Measurements from ENCODE around the gene CEP162.
"Not testable (repeated sequence)": the region's sequence is repeated elsewhere in the genome, so short reads cannot be mapped to it uniquely, and the experiment has no call there.

CEP162 gene

DNA sequence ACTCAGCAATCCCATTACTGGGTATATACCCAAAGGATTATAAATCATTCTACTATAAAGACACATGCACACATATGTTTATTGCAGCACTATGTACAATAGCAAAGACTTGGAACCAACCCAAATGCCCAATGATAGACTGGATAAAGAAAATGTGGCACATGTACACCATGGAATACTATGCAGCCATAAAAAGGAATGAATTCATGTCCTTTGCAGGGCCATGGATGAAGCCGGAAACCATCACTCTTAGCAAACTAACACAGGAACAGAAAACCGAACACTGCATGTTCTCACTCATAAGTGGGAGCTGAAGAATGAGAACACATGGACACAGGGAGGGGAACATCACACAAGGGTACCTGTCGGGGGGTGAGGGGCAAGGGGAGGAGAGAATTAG, 63.1 kb downstream of the CEP162 start:
- DNase-seq (ENCODE audit: extremely low read depth in 1 of 2, low read depth in 1 of 2): not testable (repeated sequence)

DNA sequence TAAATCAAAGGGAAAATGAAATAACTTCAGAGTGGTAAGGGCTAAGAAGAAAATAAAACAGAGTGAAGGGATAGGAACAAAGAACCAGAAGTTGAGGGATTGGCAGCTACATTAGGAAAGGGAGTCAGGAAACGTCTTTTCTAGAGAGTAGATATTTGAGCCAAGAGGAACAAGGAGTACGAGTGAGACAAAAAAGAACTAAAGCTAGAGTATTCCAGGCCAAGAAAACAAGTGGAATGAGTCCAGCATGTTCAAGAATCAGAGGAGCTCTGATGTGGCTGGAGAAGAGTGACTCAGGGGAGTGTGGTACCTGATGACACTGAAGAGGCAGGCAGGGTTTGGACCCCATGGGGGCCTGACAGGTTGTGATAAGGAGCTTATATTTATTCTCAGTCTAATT, 66.3 kb downstream of the CEP162 start:
- DNase-seq (ENCODE audit: extremely low read depth in 1 of 2, low read depth in 1 of 2): no peak

DNA sequence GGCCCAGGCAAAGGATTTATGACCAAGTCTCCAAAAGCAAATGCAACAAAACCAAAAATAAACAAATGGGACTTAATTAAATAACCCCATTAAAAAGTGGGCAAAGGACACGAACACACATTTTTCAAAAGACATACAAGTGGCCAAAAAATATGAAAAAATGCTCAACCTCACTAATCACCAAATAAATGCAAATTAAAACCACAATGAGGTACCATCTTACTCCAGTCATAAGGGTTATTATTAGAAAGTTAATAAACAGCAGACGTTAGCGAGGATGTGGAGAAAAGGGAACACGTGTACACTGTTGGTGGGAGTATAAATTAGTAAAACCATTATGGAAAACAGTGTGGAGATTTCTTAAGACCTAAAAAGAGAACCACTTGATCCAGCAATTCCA, 71.1 kb downstream of the CEP162 start:
- DNase-seq (ENCODE audit: extremely low read depth in 1 of 2, low read depth in 1 of 2): no peak

DNA sequence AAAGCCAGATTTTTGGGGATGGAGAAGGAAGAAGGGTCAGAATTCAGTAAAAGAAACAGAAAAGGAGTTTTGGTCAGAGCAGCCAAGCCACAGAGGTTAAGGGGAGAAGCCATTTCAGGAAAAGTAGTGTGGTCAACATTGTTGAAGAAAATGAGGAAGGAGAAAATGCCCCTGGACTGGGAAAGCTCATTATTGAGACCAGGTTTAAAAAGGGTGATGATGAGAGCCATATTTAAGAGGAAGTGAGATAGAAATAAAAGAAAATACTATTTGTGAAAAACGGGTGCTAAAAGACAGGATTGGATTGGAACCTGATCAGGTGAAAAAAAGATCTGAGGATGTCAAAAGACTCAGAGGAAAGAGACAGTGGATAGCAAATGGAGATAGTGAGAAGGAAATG, 75.8 kb downstream of the CEP162 start:
- DNase-seq (ENCODE audit: extremely low read depth in 1 of 2, low read depth in 1 of 2): no peak

DNA sequence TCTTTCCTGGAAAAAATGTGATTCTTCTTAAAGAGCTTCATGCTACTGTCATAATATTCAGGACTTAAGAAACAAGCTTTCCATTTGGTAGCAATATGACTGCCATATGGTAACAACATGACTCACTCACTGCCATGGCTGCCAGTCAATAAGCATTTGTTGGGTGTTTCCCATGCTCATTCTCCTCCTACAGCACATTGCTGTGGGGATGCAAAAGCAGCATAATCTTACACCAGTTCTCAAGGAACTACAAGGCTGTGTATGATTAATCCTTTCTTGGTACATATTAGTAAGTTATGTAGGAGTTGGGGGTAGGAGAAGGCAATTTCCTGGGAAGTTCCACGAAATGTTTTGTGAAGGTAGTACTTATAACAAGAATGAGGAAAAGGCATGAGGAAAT, 76.7 kb downstream of the CEP162 start:
- DNase-seq (ENCODE audit: extremely low read depth in 1 of 2, low read depth in 1 of 2): no peak

DNA sequence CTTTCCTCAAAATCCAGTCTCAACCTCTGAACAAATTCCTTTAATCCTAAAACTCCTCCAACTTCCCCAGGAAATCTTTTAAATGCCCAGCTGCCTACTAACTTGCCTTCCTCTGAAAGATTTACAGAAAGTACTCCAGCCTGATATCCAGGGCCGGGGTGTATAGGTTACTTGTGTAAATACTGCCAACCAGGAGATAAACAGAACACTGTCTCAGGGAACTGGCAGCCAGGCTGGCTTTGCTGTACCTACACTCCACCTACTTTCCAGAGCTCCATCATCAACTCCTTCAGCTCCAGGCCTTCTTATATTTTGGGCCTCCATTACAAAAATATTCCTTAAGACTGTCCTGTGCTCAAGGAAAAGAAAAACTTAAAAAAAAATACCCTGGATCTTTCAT, 85.9 kb downstream of the CEP162 start:
- DNase-seq (ENCODE audit: extremely low read depth in 1 of 2, low read depth in 1 of 2): no peak

DNA sequence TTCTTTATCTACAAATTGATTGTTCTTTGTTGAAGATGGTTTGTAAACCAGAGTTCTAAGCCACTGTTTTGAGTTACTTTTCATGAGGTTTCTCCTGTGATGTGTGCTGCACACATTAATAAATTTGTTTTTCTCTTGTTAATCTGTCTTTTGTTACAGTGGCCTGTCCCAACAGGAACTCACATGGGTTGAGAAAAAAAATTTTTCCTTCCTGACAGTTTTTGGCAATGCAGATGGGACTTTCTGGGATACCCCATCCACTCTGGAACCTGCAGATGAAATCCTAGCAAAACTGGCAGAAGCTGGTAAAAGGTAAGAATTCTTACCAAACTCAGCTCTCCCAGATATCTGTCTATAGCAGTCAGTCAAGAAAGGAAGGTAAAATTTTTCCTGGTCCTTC, 88.1 kb downstream of the CEP162 start:
- no peak for DNase-seq (ENCODE audit: extremely low read depth in 1 of 2, low read depth in 1 of 2)

DNA sequence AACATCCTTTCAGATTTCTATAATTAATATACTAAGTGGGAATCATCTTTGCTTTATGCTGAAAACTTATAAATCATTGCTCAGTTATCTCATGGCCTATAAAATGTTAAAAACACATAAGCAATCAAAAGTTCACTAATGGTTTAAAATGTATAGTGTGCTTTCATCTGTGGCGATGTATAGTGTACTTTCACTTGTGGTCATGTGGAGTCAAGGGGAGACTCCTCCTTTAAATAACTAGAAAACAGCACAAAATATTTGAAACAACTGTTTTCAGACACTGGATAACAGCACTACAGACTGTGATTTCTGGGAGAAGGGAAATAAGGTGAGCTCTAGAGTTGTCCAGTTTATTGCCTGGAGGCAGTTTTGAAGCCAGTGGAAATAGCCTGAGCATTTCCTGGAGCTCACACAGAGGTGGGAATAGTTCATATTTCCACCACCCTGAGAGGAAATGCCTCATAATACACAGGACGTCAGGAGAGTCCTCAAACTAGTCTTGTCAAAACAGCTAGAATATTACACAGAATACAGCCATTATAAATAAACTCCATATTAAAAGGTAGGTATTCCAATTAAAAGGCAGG, 89.4 kb downstream of the CEP162 start:
- DNase-seq (ENCODE audit: extremely low read depth in 1 of 2, low read depth in 1 of 2): no peak

DNA sequence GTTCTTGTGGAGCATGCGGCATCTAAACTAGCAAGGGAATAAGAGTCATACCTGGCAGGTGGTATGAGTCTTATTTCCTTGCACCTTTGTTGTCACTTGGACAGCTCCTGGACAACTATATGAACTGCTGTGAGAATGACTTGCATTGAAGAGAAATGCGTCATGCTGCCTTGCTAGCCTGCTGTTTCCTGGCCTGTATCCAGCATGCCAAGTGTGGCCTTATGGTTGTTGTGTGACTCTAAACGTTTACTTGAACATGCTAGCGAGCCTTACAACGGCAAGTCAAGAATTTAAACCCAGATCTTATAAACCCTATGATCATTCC, 90.4 kb downstream of the CEP162 start:
- DNase-seq (ENCODE audit: extremely low read depth in 1 of 2, low read depth in 1 of 2): no peak

DNA sequence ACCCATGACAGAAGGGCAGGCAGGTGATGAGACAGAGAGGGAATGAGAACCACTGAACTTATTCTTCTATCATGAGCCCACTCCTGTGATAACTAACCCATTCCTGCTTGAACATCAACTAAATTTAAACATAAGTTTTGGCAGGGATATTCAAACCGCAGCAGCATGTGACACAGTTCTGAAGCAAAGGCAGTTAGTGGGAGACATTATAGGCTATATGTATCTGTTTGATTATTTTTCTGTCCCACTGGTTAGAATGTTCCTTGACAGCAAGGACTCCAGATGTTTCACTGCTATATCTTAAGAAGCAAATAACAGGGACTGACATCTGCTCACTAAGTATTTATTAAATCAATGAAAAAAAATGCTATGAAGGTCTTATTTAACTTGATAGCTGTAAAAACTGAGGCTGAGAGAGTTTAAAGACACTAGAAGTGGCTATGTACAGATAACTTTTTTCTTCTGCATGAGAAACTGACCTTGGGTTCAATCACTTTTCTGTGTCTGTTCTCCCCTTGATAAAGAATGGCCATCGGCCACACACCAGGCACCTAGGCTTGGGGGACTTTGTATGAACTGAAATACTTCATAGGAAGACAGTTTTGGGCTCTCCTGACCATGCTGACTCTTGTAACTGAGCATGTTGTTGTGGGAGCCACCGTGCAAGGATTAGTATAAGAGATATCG, 90.9 kb downstream of the CEP162 start:
- no peak for DNase-seq (ENCODE audit: extremely low read depth in 1 of 2, low read depth in 1 of 2)

DNA sequence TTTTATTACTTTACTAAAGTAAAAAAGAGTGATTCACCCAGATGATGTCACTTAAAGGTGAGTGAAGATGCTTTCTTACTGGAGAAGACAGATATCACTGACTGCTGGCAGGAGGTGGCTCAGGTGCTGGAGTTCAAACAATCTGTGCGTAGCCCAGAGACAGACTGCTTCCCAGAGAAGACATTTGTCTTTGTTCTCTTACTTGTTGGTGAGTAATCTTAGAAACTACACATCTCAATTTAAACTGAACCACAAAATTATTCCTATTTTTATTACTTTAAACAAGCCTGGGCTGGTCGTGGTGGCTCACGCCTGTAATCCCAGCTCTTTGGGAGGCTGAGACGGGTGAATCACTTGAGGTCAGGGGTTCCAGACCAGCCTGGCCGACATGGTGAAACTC, 92.2 kb downstream of the CEP162 start:
- DNase-seq (ENCODE audit: extremely low read depth in 1 of 2, low read depth in 1 of 2): no peak

DNA sequence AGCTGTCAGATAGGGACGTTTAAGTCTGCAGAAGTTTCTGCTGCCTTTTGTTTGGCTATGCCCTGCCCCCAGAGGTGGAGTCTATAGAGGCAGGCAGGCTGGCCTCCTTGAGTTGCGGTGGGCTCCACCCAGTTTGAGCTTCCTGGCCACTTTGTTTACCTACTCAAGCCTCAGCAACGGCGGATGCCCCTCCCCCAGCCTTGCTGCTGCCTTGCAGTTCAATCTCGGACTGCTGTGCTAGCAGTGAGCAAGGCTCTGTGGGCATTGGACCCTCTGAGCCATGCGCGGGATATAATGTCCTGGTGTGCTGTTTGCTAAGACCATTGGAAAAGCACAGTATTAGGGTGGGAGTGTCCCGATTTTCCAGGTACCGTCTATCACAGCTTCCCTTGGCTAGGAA, 94.1 kb downstream of the CEP162 start:
- DNase-seq (ENCODE audit: extremely low read depth in 1 of 2, low read depth in 1 of 2): not testable (repeated sequence)

DNA sequence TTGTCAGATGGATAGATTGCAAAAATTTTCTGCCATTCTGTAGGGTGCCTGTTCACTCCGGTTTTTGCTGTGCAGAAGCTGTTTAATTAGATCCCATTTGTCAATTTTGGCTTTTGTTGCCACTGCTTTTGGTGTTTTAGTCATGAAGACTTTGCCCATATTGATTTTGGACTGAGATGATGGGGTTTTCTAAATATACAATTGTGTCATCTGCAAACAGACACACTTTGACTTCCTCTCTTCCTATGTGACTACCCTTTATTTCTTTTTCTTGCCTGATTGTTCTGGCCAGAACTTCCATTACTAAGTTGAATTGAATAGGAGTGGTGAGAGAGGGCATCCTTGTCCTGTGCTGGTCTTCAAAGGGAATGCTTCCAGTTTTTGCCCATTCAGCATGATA, 97.9 kb downstream of the CEP162 start:
- DNase-seq (ENCODE audit: extremely low read depth in 1 of 2, low read depth in 1 of 2): not testable (repeated sequence)

DNA sequence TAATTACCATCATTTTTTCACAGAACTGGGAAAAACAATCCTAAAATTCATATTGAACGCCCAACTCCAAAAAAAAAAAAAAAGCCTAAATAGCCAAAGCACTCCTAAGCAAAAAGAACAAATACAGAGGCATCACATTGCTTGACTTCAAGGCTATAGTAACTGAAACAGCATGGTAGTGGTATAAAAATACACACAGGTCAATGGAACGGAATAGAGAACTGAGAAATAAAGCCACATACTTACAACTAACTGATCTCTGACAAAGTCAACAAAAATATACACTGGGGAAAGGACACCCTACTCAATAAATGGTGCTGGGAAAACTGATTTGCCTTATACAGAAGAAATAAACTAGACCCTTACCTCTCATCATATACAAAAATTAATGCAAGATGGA, 104.3 kb downstream of the CEP162 start:
- no peak for DNase-seq (ENCODE audit: extremely low read depth in 1 of 2, low read depth in 1 of 2)

DNA sequence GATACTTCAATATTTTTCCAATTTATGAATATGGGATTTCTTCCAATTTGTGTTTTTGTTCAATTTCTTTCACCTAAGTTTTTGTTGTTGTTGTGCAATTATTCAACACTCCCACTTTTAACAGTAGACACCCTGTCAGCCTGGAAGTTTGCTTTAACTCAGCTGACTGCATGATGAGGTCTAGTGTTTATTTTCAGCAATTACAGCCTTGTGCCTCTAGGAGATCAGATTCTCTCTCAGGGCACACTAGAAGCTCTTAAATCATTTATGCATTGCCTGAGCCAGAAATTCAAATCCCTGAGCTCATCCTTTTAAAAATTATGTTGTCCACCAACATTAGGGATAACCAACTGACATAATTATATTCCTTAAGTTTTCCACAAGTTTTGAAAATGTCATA, 108.2 kb downstream of the CEP162 start:
- DNase-seq (ENCODE audit: extremely low read depth in 1 of 2, low read depth in 1 of 2): no peak

DNA sequence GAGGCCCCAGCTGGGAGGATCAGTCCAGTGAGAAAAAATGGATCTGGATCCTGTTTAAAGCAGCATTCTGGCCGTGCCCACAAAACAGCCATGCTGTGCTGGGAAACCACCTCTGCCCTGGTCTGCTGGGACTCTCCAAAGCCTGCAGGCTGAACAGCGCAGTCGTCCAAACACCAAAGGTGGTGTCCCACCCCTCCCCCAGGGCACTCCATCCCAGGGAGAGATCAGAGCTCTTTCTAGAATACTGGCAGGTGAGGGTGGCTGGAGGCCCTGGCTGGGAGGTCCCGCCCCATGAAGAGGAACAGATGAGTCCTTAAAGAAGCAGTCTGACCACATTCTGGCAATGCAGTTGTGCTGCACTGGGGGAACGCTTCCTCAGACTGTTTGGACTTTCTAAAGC, 109.3 kb downstream of the CEP162 start:
- no peak for DNase-seq (ENCODE audit: extremely low read depth in 1 of 2, low read depth in 1 of 2)

DNA sequence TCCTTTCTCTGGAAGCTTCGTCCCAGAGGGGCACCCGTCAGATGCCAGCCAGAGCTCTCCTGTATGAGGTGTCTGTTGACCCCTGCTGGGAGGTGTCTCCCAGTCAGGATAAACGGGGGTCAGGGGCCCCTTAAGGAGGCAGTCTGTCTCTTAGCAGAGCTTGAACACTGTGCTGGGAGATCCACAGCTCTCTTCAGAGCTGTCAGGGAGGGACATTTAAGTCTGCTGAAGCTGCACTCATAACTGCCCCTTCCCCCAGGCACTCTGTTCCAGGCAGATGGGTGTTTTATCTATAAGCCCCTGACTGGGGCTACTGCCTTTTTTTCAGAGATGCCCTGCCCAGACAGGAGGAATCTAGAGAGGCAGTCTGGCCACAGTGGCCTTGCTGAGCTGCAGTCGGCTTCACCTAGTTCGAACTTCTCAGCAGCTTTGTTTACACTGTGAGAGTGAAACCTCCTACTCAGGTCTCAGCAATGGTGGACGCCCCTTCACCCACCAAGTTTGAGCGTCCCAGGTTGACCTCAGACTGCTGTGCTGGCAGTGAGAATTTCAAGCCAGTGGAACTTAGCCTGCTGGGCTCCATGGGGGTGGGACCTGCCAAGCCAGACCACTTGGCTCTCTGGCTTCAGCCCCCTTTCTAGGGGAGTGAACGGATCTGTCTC, 112.4 kb downstream of the CEP162 start:
- not testable (repeated sequence) for DNase-seq (ENCODE audit: extremely low read depth in 1 of 2, low read depth in 1 of 2)

DNA sequence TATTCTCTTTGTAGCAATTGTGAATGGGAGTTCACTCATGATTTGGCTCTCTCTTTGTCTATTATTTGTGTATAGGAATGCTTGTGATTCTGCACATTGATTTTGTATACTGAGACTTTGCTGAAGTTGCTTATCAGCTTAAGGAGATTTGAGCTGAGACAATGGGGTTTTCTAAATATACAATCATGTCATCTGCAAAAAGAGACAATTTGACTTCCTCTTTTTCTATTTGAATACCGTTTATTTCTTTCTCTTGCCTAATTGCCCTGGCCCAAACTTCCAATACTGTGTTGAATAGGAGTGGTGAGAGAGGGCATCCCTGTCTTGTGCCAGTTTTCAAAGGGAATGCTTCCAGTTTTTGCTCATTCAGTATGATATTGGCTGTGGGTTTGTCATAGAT, 116.1 kb downstream of the CEP162 start:
- not testable (repeated sequence) for DNase-seq (ENCODE audit: extremely low read depth in 1 of 2, low read depth in 1 of 2)

DNA sequence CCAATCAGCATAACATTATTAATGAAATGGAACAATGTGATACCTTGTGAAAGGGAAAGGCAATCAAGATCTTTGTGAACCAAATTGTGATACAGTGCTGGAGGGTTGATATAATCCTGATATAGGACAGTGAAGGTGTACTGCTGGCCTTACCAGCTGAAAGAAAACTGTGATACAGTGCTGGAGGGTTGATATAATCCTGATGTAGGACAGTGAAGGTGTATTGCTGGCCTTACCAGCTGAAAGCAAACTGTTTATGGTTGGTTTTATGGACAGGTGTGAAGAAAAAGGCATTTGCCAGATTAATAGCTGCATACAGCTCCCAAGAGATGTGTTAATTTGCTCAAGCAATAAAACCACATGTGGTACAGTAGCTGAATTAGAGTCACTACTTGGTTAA, 119.9 kb downstream of the CEP162 start:
- no peak for DNase-seq (ENCODE audit: extremely low read depth in 1 of 2, low read depth in 1 of 2)

DNA sequence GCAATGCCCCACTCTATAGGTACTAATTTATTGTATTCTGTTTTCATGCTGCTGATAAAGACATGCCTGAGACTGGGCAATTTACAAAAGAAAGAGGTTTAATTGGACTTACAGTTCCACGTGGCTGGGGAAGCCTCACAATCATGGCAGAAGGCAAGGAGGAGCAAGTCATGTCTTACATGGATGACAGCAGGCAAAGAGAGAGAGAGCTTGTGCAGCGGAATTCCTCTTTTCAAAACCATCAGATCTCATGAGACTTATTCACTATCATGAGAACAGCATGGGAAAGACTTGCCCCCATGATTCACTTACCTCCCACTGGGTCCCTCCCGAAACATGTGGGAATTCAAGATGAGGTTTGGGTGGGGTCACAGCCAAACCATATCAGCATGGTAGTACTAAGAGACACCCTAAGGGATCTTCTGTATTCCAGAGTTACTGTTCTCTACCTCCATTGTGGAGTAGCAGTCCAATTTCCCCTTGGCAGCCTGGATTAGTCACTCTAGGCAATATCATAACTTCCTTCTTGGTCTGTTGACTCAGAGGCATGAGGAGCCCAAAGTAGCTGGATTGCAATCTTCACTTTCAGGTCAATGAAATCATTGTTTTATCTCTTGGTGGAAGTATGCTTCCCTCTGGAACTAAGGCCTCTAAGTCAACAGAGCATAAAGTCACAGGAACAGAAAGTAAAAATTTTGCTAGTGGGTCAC, 122.1 kb downstream of the CEP162 start:
- DNase-seq (ENCODE audit: extremely low read depth in 1 of 2, low read depth in 1 of 2): not testable (repeated sequence)

DNA sequence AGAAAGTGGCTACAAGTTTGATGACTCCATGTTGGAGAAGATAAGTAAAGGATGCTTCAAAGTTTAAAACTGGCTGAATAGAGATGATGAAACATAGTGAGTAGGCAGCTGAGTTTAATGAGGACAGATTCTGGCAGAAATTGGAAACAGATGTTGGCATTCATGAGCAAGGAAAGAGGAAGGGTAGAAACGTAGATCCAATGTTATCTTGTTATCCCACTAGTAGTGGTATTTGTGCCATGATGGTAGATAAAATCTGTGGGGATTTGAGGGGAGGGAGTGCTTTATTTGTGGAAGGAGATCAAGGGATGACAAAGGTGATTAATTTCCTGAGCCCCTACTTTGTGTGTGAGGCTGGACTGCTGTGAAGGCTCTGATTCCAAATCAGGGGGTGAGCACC, 124.4 kb downstream of the CEP162 start:
- no peak for DNase-seq (ENCODE audit: extremely low read depth in 1 of 2, low read depth in 1 of 2)

DNA sequence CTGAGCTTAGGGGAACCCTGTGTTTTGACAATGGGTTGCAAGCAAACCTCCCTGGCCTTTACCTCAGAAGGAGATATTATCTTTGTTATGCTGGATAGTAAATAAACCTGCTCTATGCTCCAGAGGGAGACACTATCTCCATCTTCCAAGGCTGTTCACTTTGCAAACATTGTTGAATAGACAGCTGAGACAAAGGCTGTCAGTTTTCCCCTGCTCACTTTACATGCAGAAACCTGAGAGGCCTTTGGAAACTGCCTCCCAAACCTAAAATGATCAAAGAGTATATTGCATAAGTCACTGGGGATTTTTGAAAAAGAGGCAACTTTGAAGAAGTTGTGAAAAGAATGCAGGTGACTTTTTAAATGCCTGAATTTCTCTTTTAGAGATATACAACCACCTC, 132.3 kb downstream of the CEP162 start:
- DNase-seq (ENCODE audit: extremely low read depth in 1 of 2, low read depth in 1 of 2): no peak
